Measurements from ENCODE around the gene HHAT. TPM values are rescaled to one million over a fixed set of nuclear protein-coding genes. Genes with fewer than 3 reads are reported as not detected.
A peak's percentile ranks its signal among the peaks of the same experiment; 100 is the strongest.

The HHAT gene
- total RNA-seq (2012; rRNA removed) (2.5 and 2.8 TPM in 2 replicates), polyA plus RNA-seq (2012; rRNA removed) (1.2 and 1.7 TPM in 2 replicates), Bru-seq, nascent RNA (percentile 40 among the genes with signal in this experiment), BruChase-seq, experiment 1, labeled RNA remaining after a 6-hour chase (percentile 39 among the genes with signal in this experiment), BruChase-seq, experiment 2, labeled RNA remaining after a 2-hour chase (percentile 36 among the genes with signal in this experiment)
- polyA plus RNA-seq (2012; cell fraction: cytosol; rRNA removed) = 1.0 and 2.5 TPM in 2 replicates
- polyA plus RNA-seq (2012; cell fraction: nucleus; rRNA removed; ENCODE audit: low replicate concordance) = 1.1 and 1.9 TPM in 2 replicates
- long read RNA-seq, partial matches to known transcripts = 2 of 5 reads
- long read RNA-seq, other reads (novel, unspliced or antisense) = 1 of 5 reads

DNA sequence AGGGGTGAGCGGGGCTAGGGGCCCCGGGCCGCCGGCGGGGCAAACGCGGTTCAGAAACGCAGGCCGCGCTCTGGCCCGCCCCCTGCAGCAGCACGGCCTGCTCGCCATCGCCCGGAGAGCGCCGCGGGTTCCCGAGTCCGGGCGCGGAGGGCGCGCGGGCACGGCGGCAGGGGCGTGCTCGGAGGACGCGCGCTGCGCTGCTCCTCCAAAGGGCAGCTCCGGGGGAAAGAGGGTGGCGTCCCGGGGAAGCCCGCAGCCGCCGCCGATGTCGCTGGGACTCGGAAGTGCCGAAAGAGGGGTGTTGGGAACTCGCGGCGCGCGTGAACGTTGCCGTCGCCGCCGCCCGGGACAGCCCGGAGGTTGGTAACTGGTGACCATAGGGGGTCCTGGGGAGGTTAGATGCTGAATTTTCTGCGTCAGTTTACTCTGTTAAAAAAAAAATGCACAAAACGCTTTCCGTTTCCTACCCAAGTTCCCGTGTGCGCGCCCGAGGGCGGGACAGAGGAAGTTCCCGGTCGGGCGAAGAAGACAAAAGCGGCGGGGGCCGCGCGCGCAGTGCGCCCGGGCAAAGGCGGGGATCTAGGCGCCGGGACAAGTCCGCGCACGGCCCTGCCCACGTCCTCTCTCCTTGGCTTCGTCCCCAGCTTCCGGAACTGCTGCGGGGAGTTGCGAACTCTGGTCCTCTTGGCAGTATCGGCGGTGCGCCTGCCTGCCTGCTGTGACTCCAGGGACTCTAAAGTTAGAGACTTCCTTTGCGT is at the start of gene HHAT:
TSS of gene HHAT (plus strand) at position 157 of the 758 bp plus-strand sequence. CDS start 20,074 bp downstream, outside the sequence.
- H3K23ac ChIP-seq (ENCODE audit: low read depth, low read length) = peak within 1 kb of the TSS; percentile 81
- peak within 1 kb of the TSS; percentile 79 for H4K5ac ChIP-seq (ENCODE audit: low read depth, low read length)
- H3K56ac ChIP-seq (ENCODE audit: extremely low read depth, insufficient read depth, low read length) = peak within 1 kb of the TSS; percentile 87; the same call in 1 of the 2 replicates
- no peaks in the 10 kb centered on the region for H3K9me1 ChIP-seq (ENCODE audit: insufficient read depth, low read length)
- peak within 1 kb of the TSS; percentile 68 for H3K4me3 ChIP-seq (ENCODE audit: insufficient read depth, low read depth, low read length)
- H3K14ac ChIP-seq (replicated peaks; ENCODE audit: low read depth, low read length) = peak within 1 kb of the TSS; percentile 79
- H3K36me3 ChIP-seq (ENCODE audit: control insufficient read depth, insufficient read depth, low read length) = no peaks in the 10 kb centered on the region
- H3K4me2 ChIP-seq (ENCODE audit: low read depth, low read length) = peak within 1 kb of the TSS; percentile 91
- no peaks in the 10 kb centered on the region for H3K9me3 ChIP-seq (ENCODE audit: control insufficient read depth, insufficient read depth, low read length)
- H3K79me1 ChIP-seq (ENCODE audit: low read depth in 1 of 2, low read length in 2 of 2) = no peaks in the 10 kb centered on the region
- ChIA-PET CTCF (interaction anchor here (0.6 to 2.2 kb wide), 4 partner anchors 10 to 809 kb away, joined by 3 to 8 read pairs (median 3); no protein-coding TSS in a partner anchor), POLR2A (ENCODE audit: unreplicated experiment) (no interaction called here)
- H4K20me1 ChIP-seq (ENCODE audit: insufficient read depth, low read length) = no peaks in the 10 kb centered on the region
- ATAC-seq (ENCODE audit: low read depth) = peak; percentile 95
- intact Hi-C loops (cut with micrococcal nuclease) = no loop called here
- no peak within 1 kb of the TSS; the same call in 1 of the 2 replicates for H2AK5ac ChIP-seq (ENCODE audit: low read depth, low read length)
- WGBS, 2 experiments (ENCODE audit: extremely low coverage in 2 of 2, insufficient read length in 1 of 2) = 1% methylated on average over 54 of the region's 89 CpGs; no CpG with 5 or more reads in 1 of the 2 experiments
- peak within 1 kb of the TSS; percentile 99 for H2AFZ ChIP-seq (replicated peaks; ENCODE audit: low read length, poor library complexity)
- peaks cover 2% of the 10 kb centered on the region; the same call in 1 of the 2 replicates for H3K4me1 ChIP-seq (ENCODE audit: control insufficient read depth, insufficient read depth, low read length)
- H2BK5ac ChIP-seq (ENCODE audit: low read depth, low read length, poor library complexity, severe bottlenecking) = peak within 1 kb of the TSS; percentile 45
- H2BK20ac ChIP-seq (ENCODE audit: low read depth, low read length) = no peak within 1 kb of the TSS; the same call in 1 of the 2 replicates
- BruUV-seq (replicated peaks) = no TSS peak
- peak within 1 kb of the TSS; percentile 89 for H4K91ac ChIP-seq (ENCODE audit: insufficient read depth, low read depth, low read length)
- 0 out of 2 replicates have a peak, but pooled peaks cover 4% of the 10 kb centered on the region for H3K27me3 ChIP-seq (ENCODE audit: control insufficient read depth, insufficient read depth, low read length)
- H3K18ac ChIP-seq (ENCODE audit: low read depth, low read length) = peak within 1 kb of the TSS; percentile 27
- peak; percentile 67 for DNase-seq
- H2BK15ac ChIP-seq (ENCODE audit: low read depth, low read length) = peak within 1 kb of the TSS; percentile 42; the same call in 1 of the 3 replicates
- peak within 1 kb of the TSS; percentile 83 for H3K27ac ChIP-seq (ENCODE audit: insufficient read depth, low read length)
- H2BK120ac ChIP-seq (ENCODE audit: low read depth, low read length) = peak within 1 kb of the TSS; percentile 74
- peak within 1 kb of the TSS; percentile 52 for H2AK9ac ChIP-seq (replicated peaks; ENCODE audit: low read depth, low read length, poor library complexity)
- H3K4ac ChIP-seq (ENCODE audit: low read depth, low read length) = peak within 1 kb of the TSS; percentile 76
- TF ChIP-seq, protein P1, sequence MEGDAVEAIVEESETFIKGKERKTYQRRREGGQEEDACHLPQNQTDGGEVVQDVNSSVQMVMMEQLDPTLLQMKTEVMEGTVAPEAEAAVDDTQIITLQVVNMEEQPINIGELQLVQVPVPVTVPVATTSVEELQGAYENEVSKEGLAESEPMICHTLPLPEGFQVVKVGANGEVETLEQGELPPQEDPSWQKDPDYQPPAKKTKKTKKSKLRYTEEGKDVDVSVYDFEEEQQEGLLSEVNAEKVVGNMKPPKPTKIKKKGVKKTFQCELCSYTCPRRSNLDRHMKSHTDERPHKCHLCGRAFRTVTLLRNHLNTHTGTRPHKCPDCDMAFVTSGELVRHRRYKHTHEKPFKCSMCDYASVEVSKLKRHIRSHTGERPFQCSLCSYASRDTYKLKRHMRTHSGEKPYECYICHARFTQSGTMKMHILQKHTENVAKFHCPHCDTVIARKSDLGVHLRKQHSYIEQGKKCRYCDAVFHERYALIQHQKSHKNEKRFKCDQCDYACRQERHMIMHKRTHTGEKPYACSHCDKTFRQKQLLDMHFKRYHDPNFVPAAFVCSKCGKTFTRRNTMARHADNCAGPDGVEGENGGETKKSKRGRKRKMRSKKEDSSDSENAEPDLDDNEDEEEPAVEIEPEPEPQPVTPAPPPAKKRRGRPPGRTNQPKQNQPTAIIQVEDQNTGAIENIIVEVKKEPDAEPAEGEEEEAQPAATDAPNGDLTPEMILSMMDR (conservative IDR thresholded peaks at IDR 0.05; ENCODE audit: low read depth, low read length) = no peak
- TF ChIP-seq POLR2A (IDR thresholded peaks at IDR 0.05; ENCODE audit: low read depth, low read length) = peak; percentile 39; the same call in 1 of the 2 replicates
- H3K9ac ChIP-seq (ENCODE audit: low read depth, low read length) = peak within 1 kb of the TSS; percentile 84
- peak within 1 kb of the TSS; percentile 79 to 98 for H4K8ac ChIP-seq (ENCODE audit: low read depth in 2 of 2, low read length in 2 of 2)
- dilution Hi-C loops (cut with HindIII; ENCODE audit: low sequenced_read_pairs, unreplicated experiment) = no loop called here
- in situ Hi-C loops (cut with MboI; ENCODE audit: low sequenced_read_pairs) = no loop called here
